Naive thymus-derived CD4-positive, alpha-beta T cell (primary cell): ENCODE data around the gene PTPRG. TPM values are rescaled to one million over a fixed set of nuclear protein-coding genes. Genes with fewer than 3 reads are reported as not detected.

ENCODE experiments used
- ATAC-seq: fragments of 150-1000 bp; cut with Tn5 transposase; 2 replicates; pipeline ENCODE4 v1.10.0; 2021; ENCODE audit warnings: mild to moderate bottlenecking, moderate library complexity
- CTCF ChIA-PET: fragments of 350-600 bp; sonication (Branson Sonifier 250); formaldehyde crosslinking; loops from one replicate; lab custom pipeline; 2021; ENCODE audit warnings: antibody characterized with exemption; lab: Charles Lee
- POLR2A ChIA-PET: fragments of 350-600 bp; sonication (Branson Sonifier 250); formaldehyde crosslinking; loops from one replicate; lab custom pipeline; 2021; ENCODE audit warnings: antibody characterized with exemption, inconsistent platforms; lab: Charles Lee
- DNase-seq, 9 donors: peaks; one replicate each; pipeline versions ENCODE4 v3.0.0 to v3.0.0-alpha.2; 2020 to 2022; ENCODE audit warnings: mixed read lengths in 1 of 9
- H3K27ac ChIP-seq: one replicate; pipeline ENCODE4 v1.7.0; 2013; ENCODE audit warnings: mild to moderate bottlenecking, low read depth, low read length, moderate library complexity
- H3K27me3 ChIP-seq, 2 donors: one replicate each; pipeline ENCODE4 v1.7.0; 2013; ENCODE audit warnings: low read length in 2 of 2, mild to moderate bottlenecking in 2 of 2, moderate library complexity in 2 of 2; ENCODE audit not compliant: control insufficient read depth in 2 of 2, insufficient read depth in 2 of 2
- H3K36me3 ChIP-seq, 3 experiments: 1 replicate in 2 of 3; 2 replicates in 1 of 3; pipeline ENCODE4 v1.7.0; 2013; ENCODE audit warnings: low read length in 3 of 3, mild to moderate bottlenecking in 3 of 3, moderate library complexity in 1 of 3; ENCODE audit not compliant: insufficient read depth in 3 of 3, control insufficient read depth in 2 of 3
- H3K4me1 ChIP-seq, 2 donors: one replicate each; pipeline ENCODE4 v1.7.0; 2013; ENCODE audit warnings: low read length in 2 of 2, mild to moderate bottlenecking in 2 of 2, moderate library complexity in 1 of 2; ENCODE audit not compliant: control insufficient read depth in 2 of 2, insufficient read depth in 2 of 2
- H3K4me3 ChIP-seq: 2 replicates; pipeline ENCODE4 v1.7.0; 2013; ENCODE audit warnings: mild to moderate bottlenecking, low read length
- H3K9me3 ChIP-seq, 3 experiments: 1 replicate in 2 of 3; 2 replicates in 1 of 3; pipeline ENCODE4 v1.7.0; 2013; ENCODE audit warnings: low read length in 3 of 3; ENCODE audit not compliant: control insufficient read depth in 2 of 3
- H3K27ac Mint-ChIP-seq, 9 donors: one replicate each; pipeline ENCODE4 v1.8.0; 2020 to 2022; ENCODE audit warnings: mixed read lengths in 9 of 9, mild to moderate bottlenecking in 8 of 9, moderate library complexity in 5 of 9, inconsistent platforms in 2 of 9
- H3K27me3 Mint-ChIP-seq, 5 donors: one replicate each; pipeline ENCODE4 v1.8.0; 2021 to 2022; ENCODE audit warnings: mixed read lengths in 5 of 5, mild to moderate bottlenecking in 1 of 5
- H3K36me3 Mint-ChIP-seq, 5 donors: one replicate each; pipeline ENCODE4 v1.8.0; 2020 to 2022; ENCODE audit warnings: mixed read lengths in 5 of 5, mild to moderate bottlenecking in 3 of 5, inconsistent platforms in 1 of 5
- H3K4me1 Mint-ChIP-seq, 7 donors: one replicate each; pipeline ENCODE4 v1.8.0; 2020 to 2022; ENCODE audit warnings: mixed read lengths in 7 of 7, mild to moderate bottlenecking in 3 of 7, inconsistent platforms in 1 of 7
- H3K4me3 Mint-ChIP-seq, 10 donors: one replicate each; pipeline ENCODE4 v1.8.0; 2020 to 2022; ENCODE audit warnings: mild to moderate bottlenecking in 10 of 10, mixed read lengths in 10 of 10, moderate library complexity in 6 of 10, inconsistent platforms in 2 of 10
- H3K9me3 Mint-ChIP-seq, 11 donors: one replicate each; pipeline ENCODE4 v1.8.0; 2020 to 2022; ENCODE audit warnings: mixed read lengths in 11 of 11, mild to moderate bottlenecking in 4 of 11, inconsistent platforms in 1 of 11, moderate library complexity in 1 of 11
- intact Hi-C, 2 donors: fragments of 100-400 bp; cut with micrococcal nuclease; formaldehyde crosslinking; loops; one replicate each; pipeline ENCODE4 v1.15.1; 2023
- polyA plus RNA-seq, 2 donors: library from polyadenylated mRNA; unstranded; fragments of 300-500 nt; fragmentation: Illumina TruSeq; gene quantifications; one replicate each; pipeline ENCODE4 v1.2.3, GENCODE V29; 2021
- total RNA-seq, 6 experiments: library from RNA in 5 of 6; stranded (reverse) in 5 of 6; gene quantifications; 1 replicate in 5 of 6; 2 replicates in 1 of 6; pipeline ENCODE4 v1.2.3 and lab custom pipeline; 2021 to 2026

Gene PTPRG
- total and polyA plus RNA-seq, 7 experiments from 2014 or later: 0.17 to 1.7 TPM; not detected in 5

DNA sequence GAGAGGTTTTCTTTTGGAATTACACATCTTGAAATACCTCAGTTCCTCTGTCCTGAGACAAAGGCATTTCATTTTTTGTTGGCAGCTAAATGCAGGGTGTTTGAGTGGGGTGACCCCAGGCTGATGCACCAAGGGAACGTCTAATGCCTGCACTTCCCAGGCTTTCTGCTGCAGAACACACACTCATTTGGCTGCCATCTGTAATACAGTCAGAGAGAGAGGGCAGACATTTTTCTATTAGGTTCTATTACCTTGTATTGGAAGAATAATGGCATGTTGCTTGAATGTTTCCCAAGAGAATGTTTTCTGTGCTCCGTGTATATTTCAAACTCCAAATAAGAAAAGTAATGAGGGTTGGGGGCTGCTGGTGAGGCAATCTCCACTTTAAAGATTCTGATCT, 87.1 kb downstream of the PTPRG start:
- no peaks in the 10 kb centered on the region for H3K36me3 Mint-ChIP-seq
- no peaks in the 10 kb centered on the region for H3K4me1 Mint-ChIP-seq
- H3K27ac ChIP-seq: no peak overlapping the region
- DNase-seq: no peak
- ChIA-PET POLR2A (no interaction called here), CTCF (no interaction called here)
- peaks cover 0 to 9% (median 0%) of the 10 kb centered on the region in 5 donors for H3K27me3 Mint-ChIP-seq
- no peak overlapping the region for H3K4me3 ChIP-seq
- no peaks in the 10 kb centered on the region for H3K4me1 ChIP-seq
- H3K9me3 Mint-ChIP-seq: peaks cover 0 to 6% (median 0%) of the 10 kb centered on the region in 11 donors
- no peaks in the 10 kb centered on the region for H3K9me3 ChIP-seq
- no peaks in the 10 kb centered on the region for H3K36me3 ChIP-seq
- intact Hi-C loops: no loop called here
- no peak overlapping the region for H3K27ac Mint-ChIP-seq
- H3K27me3 ChIP-seq: no peaks in the 10 kb centered on the region
- no peak overlapping the region for H3K4me3 Mint-ChIP-seq
- ATAC-seq: no peak

DNA sequence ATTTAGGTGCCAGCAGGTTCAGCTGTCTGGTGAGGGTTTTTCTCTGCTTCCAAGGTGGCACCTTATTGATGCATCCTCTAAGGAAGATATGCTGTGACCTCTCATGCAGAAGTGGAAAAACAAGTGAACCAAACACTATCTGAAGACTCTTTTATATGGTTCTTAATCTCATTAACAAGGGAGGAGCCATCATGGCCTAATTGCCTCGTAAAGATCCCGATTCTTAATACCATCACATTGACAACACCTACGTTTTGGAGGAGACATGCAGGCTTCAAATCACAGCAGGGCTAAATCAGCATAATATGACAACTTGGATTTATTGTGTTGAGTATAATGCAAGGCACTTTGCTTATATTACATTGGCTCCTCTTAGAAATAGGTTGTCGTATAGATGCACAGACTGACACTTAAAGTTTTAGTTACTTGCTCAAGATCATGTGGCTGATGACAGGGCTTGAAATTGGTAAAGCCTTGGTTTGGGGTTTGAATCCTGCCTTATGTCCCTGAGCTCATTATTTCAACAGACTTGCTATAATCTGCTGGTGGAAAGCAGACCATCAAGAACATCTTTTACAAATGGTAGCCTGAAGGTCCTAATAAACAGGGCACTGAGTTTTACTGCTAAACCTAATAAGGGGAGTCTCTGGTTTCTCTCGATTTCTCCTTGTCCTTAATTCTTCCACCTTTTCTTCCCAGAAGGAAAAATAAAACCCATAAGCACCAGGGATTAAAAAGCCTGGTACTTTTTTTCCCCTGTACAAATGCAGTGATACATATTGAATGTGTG, 88.2 kb downstream of the PTPRG start:
- no peak overlapping the region for H3K4me3 ChIP-seq
- H3K4me1 Mint-ChIP-seq: no peaks in the 10 kb centered on the region
- no peak overlapping the region for H3K27ac ChIP-seq
- DNase-seq (no peak), ATAC-seq (no peak)
- CTCF ChIA-PET: no interaction called here
- H3K9me3 Mint-ChIP-seq: peaks cover 0 to 6% (median 0%) of the 10 kb centered on the region in 11 donors
- no peaks in the 10 kb centered on the region for H3K36me3 ChIP-seq
- H3K27me3 ChIP-seq: no peaks in the 10 kb centered on the region
- no peak overlapping the region for H3K4me3 Mint-ChIP-seq
- no peaks in the 10 kb centered on the region for H3K9me3 ChIP-seq
- H3K27me3 Mint-ChIP-seq: peaks cover 0 to 4% (median 0%) of the 10 kb centered on the region in 5 donors
- POLR2A ChIA-PET: no interaction called here
- intact Hi-C loops: no loop called here
- no peaks in the 10 kb centered on the region for H3K36me3 Mint-ChIP-seq
- no peaks in the 10 kb centered on the region for H3K4me1 ChIP-seq
- no peak overlapping the region for H3K27ac Mint-ChIP-seq

DNA sequence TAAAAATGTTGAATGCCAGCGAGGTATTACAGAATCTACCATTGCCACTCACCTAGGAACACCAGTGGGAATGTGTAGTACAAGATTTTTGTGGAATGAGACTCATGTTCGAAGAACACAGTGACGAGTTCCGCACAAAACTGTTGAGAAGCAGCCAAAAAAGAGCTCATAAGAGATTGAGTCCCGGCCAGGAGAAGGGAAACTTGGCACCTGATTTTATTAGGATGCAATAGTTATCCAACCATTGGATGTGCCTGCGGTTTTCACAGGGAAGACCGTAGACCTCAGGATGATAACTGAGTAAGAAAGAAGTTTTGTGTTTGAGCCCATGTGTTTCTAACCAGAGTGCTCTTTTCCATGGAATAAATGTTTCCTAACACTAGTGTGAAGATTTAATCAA, 88.9 kb downstream of the PTPRG start:
- Histone ChIP-seq H3K27ac (no peak overlapping the region), H3K27me3 (no peaks in the 10 kb centered on the region), H3K4me3 (no peak overlapping the region), H3K36me3 (no peaks in the 10 kb centered on the region), H3K4me1 (no peaks in the 10 kb centered on the region), H3K9me3 (no peaks in the 10 kb centered on the region)
- no peak overlapping the region for H3K27ac Mint-ChIP-seq
- CTCF ChIA-PET: no interaction called here
- DNase-seq: no peak
- H3K36me3 Mint-ChIP-seq: no peaks in the 10 kb centered on the region
- H3K4me1 Mint-ChIP-seq: no peaks in the 10 kb centered on the region
- no peak overlapping the region for H3K4me3 Mint-ChIP-seq
- POLR2A ChIA-PET: no interaction called here
- H3K9me3 Mint-ChIP-seq: peaks cover 0 to 5% (median 0%) of the 10 kb centered on the region in 11 donors
- intact Hi-C loops: no loop called here
- no peak for ATAC-seq
- H3K27me3 Mint-ChIP-seq: peaks cover 0 to 4% (median 2%) of the 10 kb centered on the region in 5 donors

DNA sequence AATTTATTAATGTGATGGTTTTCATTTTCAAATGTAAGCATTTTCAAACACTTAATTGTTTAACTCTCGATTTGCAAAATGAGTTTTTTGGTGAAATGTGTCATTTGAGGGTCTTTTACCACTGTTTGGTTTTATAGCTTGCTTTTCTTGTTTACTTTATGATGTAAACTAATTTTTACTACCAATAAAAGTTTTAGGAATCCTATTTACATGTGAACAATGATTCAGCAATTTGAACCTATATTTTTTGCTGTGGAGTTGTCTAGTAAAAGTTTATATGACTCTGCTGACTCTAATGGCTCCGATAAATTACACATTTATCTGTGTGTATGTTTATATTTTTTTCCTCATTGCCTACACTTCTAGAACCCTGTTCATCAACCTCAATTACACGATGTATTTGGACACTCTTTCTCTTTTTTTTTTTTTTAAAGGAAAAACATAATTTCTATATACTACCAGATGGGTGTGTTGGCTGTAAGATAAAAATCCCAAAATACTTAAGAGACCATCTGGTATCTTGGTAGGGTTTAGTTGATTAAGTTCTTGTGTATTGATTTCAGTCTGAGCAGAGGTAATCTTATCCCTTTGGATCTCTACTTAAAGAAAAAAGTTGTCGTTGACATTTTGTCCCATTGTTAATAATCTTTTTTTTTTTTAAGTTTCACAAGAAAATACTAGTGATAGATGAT, 89.5 kb downstream of the PTPRG start:
- H3K27ac ChIP-seq: no peak overlapping the region
- no peaks in the 10 kb centered on the region for H3K27me3 ChIP-seq
- H3K9me3 ChIP-seq: no peaks in the 10 kb centered on the region
- ATAC-seq (no peak), DNase-seq (no peak)
- peaks cover 0 to 4% (median 3%) of the 10 kb centered on the region in 5 donors for H3K27me3 Mint-ChIP-seq
- no peaks in the 10 kb centered on the region for H3K4me1 Mint-ChIP-seq
- intact Hi-C loops: no loop called here
- no peaks in the 10 kb centered on the region for H3K4me1 ChIP-seq
- ChIA-PET CTCF (no interaction called here), POLR2A (no interaction called here)
- H3K27ac Mint-ChIP-seq: no peak overlapping the region
- H3K9me3 Mint-ChIP-seq: peaks cover 0 to 2% (median 0%) of the 10 kb centered on the region in 11 donors
- no peak overlapping the region for H3K4me3 ChIP-seq
- H3K4me3 Mint-ChIP-seq: no peak overlapping the region
- no peaks in the 10 kb centered on the region for H3K36me3 Mint-ChIP-seq
- H3K36me3 ChIP-seq: no peaks in the 10 kb centered on the region

DNA sequence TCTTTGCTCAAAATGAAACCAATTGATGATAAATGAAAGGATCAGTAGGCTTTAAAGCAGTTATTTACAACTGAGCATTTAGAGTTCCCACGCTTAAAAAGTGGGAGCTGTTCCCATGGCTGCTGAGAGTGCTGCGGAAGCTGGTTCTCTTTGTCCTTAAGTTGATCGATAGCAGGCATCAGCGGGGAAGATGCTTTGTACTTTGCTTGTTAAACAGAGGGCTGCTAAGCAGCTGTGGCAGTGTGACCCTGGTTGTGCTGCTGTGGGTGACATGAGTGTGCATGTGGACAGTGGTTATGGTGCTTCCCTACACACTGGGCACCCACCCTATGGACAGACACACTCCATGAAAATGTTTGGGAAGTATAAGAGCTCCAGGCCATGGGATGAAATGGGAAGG, 96.3 kb downstream of the PTPRG start:
- H3K4me1 ChIP-seq: no peaks in the 10 kb centered on the region
- Mint-ChIP-seq H3K4me1 (no peaks in the 10 kb centered on the region), H3K4me3 (no peak overlapping the region), H3K36me3 (no peaks in the 10 kb centered on the region), H3K27ac (no peak overlapping the region), H3K27me3 (peaks cover 0 to 6% (median 4%) of the 10 kb centered on the region in 5 donors), H3K9me3 (peaks cover 0 to 5% (median 0%) of the 10 kb centered on the region in 11 donors)
- ChIA-PET POLR2A (interaction anchor here (0.7 kb wide), 1 partner anchor 305 kb away, joined by 3 read pairs; no protein-coding TSS in a partner anchor), CTCF (no interaction called here)
- intact Hi-C loops: no loop called here
- H3K27me3 ChIP-seq: no peaks in the 10 kb centered on the region
- ATAC-seq (no peak), DNase-seq (no peak)
- no peaks in the 10 kb centered on the region for H3K36me3 ChIP-seq
- H3K4me3 ChIP-seq: no peak overlapping the region
- H3K9me3 ChIP-seq: peaks cover 0 to 5% (median 0%) of the 10 kb centered on the region in 3 experiments
- no peak overlapping the region for H3K27ac ChIP-seq

DNA sequence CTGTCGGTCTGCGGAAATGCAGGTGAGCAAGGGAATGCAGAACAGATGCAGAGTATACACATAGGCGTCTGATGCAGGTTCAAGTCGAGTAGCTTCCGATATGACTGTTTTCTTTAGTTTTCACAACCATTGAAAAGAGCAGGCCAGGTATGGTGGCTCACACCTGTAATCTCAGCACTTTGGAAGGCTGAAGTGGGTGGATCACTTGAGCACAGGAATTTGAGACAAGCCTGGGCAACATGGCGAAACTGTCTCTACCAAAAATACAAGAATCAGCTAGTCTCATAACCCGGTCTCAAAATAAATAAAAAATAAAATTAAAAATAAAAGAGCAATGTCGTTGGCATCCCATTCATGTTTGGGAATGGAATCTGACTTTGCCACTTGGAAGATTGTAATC, 101.5 kb downstream of the PTPRG start:
- ChIA-PET CTCF (no interaction called here), POLR2A (no interaction called here)
- intact Hi-C loops: no loop called here
- Histone ChIP-seq H3K4me3 (no peak overlapping the region), H3K27ac (no peak overlapping the region), H3K36me3 (no peaks in the 10 kb centered on the region), H3K4me1 (no peaks in the 10 kb centered on the region), H3K27me3 (no peaks in the 10 kb centered on the region), H3K9me3 (peaks cover 0 to 5% (median 0%) of the 10 kb centered on the region in 3 experiments)
- no peaks in the 10 kb centered on the region for H3K36me3 Mint-ChIP-seq
- peaks cover 0 to 5% (median 0%) of the 10 kb centered on the region in 11 donors for H3K9me3 Mint-ChIP-seq
- H3K27ac Mint-ChIP-seq: no peak overlapping the region
- H3K27me3 Mint-ChIP-seq: peaks cover 0 to 5% (median 0%) of the 10 kb centered on the region in 5 donors
- no peak overlapping the region for H3K4me3 Mint-ChIP-seq
- ATAC-seq: no peak
- DNase-seq: no peak
- H3K4me1 Mint-ChIP-seq: no peaks in the 10 kb centered on the region
